ENCODE results near the gene HPCA. TPM values are rescaled to one million over a fixed set of nuclear protein-coding genes. Genes with fewer than 3 reads are reported as not detected.

The HPCA gene
- total RNA-seq, 4 donors from 2014 or later = 0.64 to 0.96 TPM; not detected in 2

- H3K4me1 ChIP-seq = peaks cover 0 to 18% (median 15%) of the 10 kb centered on the region in 4 donors
- TF ChIP-seq EP300 (IDR thresholded peaks at IDR 0.05; ENCODE audit: low read depth) = no peak
- no peak for TF ChIP-seq POLR2A (IDR thresholded peaks at IDR 0.05)
- TF ChIP-seq POLR2AphosphoS5 (IDR thresholded peaks at IDR 0.05) = no peak
- TF ChIP-seq CTCF (IDR thresholded peaks at IDR 0.05) = no peak
- H3K9me3 ChIP-seq = no peaks in the 10 kb centered on the region
- peaks cover 29% of the 10 kb centered on the region for H3K27me3 ChIP-seq
- no peaks in the 10 kb centered on the region for H3K36me3 ChIP-seq
- H3K4me3 ChIP-seq = peak overlapping the region in 1 of 4 donors; percentile 42
- peak overlapping the region; percentile 24 to 77 (median 52) for H3K27ac ChIP-seq
- intact Hi-C loops (cut with DNase I; ENCODE audit: low total_unique reads) = loop anchor here (5.0 kb wide), 1 partner anchor 132 kb away; no protein-coding TSS in a partner anchor
- in situ Hi-C loops (cut with MboI; ENCODE audit: low pct_ligation_motif_present in 1 of 4, low pct_unique_long_range_greater_than_20kb in 1 of 4, low sequenced_read_pairs in 3 of 4) = loop anchor here in 2 of 4 donors (5.0 to 25.0 kb wide), 2 partner anchors 132 to 137 kb away; no protein-coding TSS in a partner anchor
- peak; percentile 45 for DNase-seq
- 23 to 40% methylated on average over 10 to 24 of the region's 24 CpGs for WGBS, 2 donors (ENCODE audit: low coverage in 1 of 2)
Observed at GRCh38 chr1:32925403-32926162, 39.3 kb downstream of the HPCA start.

DNA sequence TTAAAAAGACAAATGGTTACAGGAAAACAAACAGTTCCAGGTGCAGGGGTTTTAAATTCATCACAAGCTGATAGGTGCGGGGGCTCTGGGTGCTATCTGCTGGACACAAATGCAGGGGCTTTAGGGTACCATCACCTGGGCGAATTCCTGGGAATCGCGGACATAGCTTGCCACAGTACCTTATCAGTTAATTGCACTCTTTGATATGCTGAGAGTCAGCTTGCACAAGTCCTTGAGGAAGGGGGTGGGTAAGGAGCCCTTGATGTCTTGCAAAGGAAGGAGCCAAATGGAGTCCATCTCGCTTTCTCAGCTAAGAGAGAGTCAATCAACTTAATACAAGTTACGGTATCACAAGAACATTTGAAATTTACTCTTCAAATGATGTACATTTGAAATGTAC is 40.3 kb downstream of the HPCA start:
- Histone ChIP-seq H3K36me3 (no peaks in the 10 kb centered on the region), H3K27me3 (peaks cover 29% of the 10 kb centered on the region), H3K4me3 (no peak overlapping the region), H3K4me1 (peaks cover 0 to 18% (median 15%) of the 10 kb centered on the region in 4 donors), H3K27ac (no peak overlapping the region), H3K9me3 (no peaks in the 10 kb centered on the region)
- no peak for DNase-seq
- WGBS, 2 donors (ENCODE audit: low coverage in 1 of 2) = 78 to 88% methylated on average over 6 of the region's 6 CpGs
- in situ Hi-C loops (cut with MboI; ENCODE audit: low pct_ligation_motif_present in 1 of 4, low pct_unique_long_range_greater_than_20kb in 1 of 4, low sequenced_read_pairs in 3 of 4) = loop anchor here in 2 of 4 donors (5.0 to 25.0 kb wide), 2 partner anchors 131 to 136 kb away; no protein-coding TSS in a partner anchor
- intact Hi-C loops (cut with DNase I; ENCODE audit: low total_unique reads) = loop anchor here (5.0 kb wide), 1 partner anchor 131 kb away; no protein-coding TSS in a partner anchor
- no peak for TF ChIP-seq EP300 (IDR thresholded peaks at IDR 0.05; ENCODE audit: low read depth)
- TF ChIP-seq CTCF (IDR thresholded peaks at IDR 0.05) = no peak
- TF ChIP-seq POLR2A (IDR thresholded peaks at IDR 0.05) = no peak
- no peak for TF ChIP-seq POLR2AphosphoS5 (IDR thresholded peaks at IDR 0.05)

GRCh38 chr1:32927441-32927840 is 41.1 kb downstream of the HPCA start:
- Histone ChIP-seq H3K4me3 (no peak overlapping the region), H3K27me3 (peaks cover 23% of the 10 kb centered on the region), H3K4me1 (peaks cover 0 to 18% (median 15%) of the 10 kb centered on the region in 4 donors), H3K36me3 (no peaks in the 10 kb centered on the region), H3K27ac (no peak overlapping the region), H3K9me3 (no peaks in the 10 kb centered on the region)
- 83 to 96% methylated on average over 2 of the region's 2 CpGs for WGBS, 2 donors (ENCODE audit: low coverage in 1 of 2)
- TF ChIP-seq EP300 (IDR thresholded peaks at IDR 0.05; ENCODE audit: low read depth) (no peak), POLR2AphosphoS5 (IDR thresholded peaks at IDR 0.05) (no peak), POLR2A (IDR thresholded peaks at IDR 0.05) (no peak), CTCF (IDR thresholded peaks at IDR 0.05) (no peak)
- in situ Hi-C loops (cut with MboI; ENCODE audit: low pct_ligation_motif_present in 1 of 4, low pct_unique_long_range_greater_than_20kb in 1 of 4, low sequenced_read_pairs in 3 of 4) = loop anchor here in 2 of 4 donors (5.0 to 25.0 kb wide), 2 partner anchors 130 to 135 kb away; no protein-coding TSS in a partner anchor
- intact Hi-C loops (cut with DNase I; ENCODE audit: low total_unique reads) = loop anchor here (5.0 kb wide), 1 partner anchor 130 kb away; no protein-coding TSS in a partner anchor
- DNase-seq = no peak

DNA sequence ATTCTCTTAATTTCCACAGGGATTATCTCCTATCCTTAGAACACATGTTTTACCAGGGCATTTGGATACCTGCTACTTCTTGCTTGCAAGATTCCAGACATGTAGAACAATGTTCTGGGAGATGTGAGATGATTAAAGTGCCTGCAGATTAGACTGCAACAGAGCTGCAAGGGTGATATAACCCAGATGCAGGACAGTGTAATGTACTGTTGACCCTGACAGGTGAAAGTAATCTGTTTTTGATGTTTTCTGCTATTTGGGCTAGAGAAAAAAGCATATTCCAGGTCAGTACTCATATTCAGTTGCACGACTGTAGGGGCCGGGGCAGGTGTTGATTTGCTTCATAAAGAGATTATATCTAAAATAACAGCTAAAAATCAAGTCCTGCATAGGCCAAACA is 42.0 kb downstream of the HPCA start:
- Histone ChIP-seq H3K27me3 (peaks cover 16% of the 10 kb centered on the region), H3K36me3 (no peaks in the 10 kb centered on the region), H3K9me3 (no peaks in the 10 kb centered on the region), H3K4me3 (no peak overlapping the region), H3K4me1 (peaks cover 0 to 22% (median 17%) of the 10 kb centered on the region in 4 donors), H3K27ac (no peak overlapping the region)
- no peak for TF ChIP-seq EP300 (IDR thresholded peaks at IDR 0.05; ENCODE audit: low read depth)
- TF ChIP-seq POLR2A (IDR thresholded peaks at IDR 0.05) = no peak
- no peak for TF ChIP-seq CTCF (IDR thresholded peaks at IDR 0.05)
- TF ChIP-seq POLR2AphosphoS5 (IDR thresholded peaks at IDR 0.05) = no peak
- DNase-seq = no peak
- intact Hi-C loops (cut with DNase I; ENCODE audit: low total_unique reads) (loop anchor here (5.0 kb wide), 1 partner anchor 129 kb away; no protein-coding TSS in a partner anchor), in situ Hi-C loops (cut with MboI; ENCODE audit: low pct_ligation_motif_present in 1 of 4, low pct_unique_long_range_greater_than_20kb in 1 of 4, low sequenced_read_pairs in 3 of 4) (loop anchor here in 2 of 4 donors (5.0 to 25.0 kb wide), 2 partner anchors 129 to 134 kb away; no protein-coding TSS in a partner anchor)
- 98 to 100% methylated on average over 2 of the region's 2 CpGs for WGBS, 2 donors (ENCODE audit: low coverage in 1 of 2)
